Measurements from ENCODE around the gene FAM131B.

FAM131B gene

DNA sequence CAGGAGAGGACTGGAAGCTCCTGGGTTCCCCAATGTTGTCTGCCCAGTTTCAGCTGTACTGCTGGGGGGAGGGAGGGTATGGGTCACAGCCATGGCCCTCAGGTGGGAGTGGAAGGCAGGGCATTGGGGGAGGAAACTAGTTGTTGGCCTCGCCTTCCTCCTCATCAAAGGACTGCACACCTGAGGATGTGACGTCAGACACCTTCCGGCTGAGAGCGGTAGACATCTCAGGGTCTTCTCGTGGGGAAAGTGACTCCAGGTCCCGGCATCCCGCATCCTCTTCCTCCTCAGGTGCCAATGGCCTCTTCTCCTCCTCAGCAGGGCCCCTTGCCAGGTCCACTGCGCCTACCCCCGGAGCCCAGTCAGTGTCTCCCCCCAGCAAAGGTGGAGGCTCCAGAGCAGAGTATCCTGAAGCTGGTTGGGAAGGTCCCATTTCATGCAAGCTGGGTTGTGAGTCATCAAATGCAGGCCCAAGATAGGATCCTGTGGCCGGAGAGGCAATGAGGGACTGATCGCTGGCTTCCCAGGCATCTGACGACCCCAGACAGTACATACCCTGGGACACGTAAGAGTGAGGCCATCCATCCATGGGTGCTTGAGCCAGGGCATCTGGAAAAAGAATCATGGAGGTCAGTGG lies 6.0 kb downstream of the FAM131B start:
- POLR2A ChIA-PET: no interaction called here

DNA sequence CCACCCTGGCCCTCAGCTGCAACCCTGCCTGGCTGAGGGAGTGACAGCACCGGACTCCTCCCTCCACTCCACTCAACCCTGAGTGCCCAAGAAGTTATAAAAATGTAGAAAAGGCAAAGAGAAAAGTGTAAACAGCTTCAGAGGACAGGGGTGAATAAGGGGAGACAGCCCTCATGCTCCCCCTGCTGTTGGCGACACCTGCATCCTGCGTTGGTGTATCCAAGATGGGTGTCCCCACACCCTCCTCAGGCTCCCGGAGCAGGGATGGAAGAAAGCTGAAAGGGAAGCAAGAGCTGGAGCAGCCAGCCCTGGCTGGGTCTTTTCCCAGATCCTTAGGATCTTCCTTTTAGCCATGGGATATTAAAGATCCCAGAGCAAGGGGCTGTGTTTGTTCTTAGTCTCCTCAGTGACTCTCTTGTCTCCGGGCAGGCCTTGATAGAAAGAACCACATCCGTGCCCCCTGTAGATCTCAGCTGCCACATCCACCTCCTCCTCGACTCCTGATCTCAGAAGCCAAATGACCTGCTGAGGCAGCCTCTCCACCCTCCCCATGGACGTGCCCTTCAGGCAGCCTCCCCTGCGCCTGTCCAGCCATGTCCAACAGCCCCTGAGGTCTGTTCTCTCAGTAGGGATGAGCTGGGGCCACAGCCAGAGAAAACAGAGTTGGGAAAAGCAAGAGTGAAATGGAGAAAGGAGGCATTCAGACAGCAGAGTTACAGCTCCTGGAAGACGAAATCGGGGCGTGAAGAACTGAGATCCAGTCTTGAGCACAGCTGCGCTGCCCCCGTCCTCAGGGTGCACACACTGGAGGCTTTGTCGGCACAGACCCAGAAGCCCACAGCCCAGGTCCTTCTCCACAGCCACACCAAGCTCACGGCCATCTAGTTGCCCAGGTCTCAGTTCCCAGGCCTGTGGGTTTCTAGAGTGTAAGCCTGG lies 6.8 kb downstream of the FAM131B start:
- H3K4me3 ChIP-seq (ENCODE audit: low read depth, low read length): no peak overlapping the region
- TF ChIP-seq, protein P1, sequence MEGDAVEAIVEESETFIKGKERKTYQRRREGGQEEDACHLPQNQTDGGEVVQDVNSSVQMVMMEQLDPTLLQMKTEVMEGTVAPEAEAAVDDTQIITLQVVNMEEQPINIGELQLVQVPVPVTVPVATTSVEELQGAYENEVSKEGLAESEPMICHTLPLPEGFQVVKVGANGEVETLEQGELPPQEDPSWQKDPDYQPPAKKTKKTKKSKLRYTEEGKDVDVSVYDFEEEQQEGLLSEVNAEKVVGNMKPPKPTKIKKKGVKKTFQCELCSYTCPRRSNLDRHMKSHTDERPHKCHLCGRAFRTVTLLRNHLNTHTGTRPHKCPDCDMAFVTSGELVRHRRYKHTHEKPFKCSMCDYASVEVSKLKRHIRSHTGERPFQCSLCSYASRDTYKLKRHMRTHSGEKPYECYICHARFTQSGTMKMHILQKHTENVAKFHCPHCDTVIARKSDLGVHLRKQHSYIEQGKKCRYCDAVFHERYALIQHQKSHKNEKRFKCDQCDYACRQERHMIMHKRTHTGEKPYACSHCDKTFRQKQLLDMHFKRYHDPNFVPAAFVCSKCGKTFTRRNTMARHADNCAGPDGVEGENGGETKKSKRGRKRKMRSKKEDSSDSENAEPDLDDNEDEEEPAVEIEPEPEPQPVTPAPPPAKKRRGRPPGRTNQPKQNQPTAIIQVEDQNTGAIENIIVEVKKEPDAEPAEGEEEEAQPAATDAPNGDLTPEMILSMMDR (IDR thresholded peaks at IDR 0.05; ENCODE audit: insufficient read depth, low read length, missing control alignments): no peak
- ChIA-PET CTCF (interaction anchor here (0.8 kb wide), 2 partner anchors 25 to 115 kb away, joined by 3 to 4 read pairs; no protein-coding TSS in a partner anchor), POLR2A (no interaction called here)
- no peak for DNase-seq (ENCODE audit: low read depth, low spot score)

More for the DNA sequence above, 6.0 kb downstream of the FAM131B start:
- CTCF ChIA-PET: interaction anchor here (0.8 to 2.4 kb wide), 3 partner anchors 23 to 116 kb away, joined by 3 to 9 read pairs (median 4); no protein-coding TSS in a partner anchor
- DNase-seq (ENCODE audit: low read depth, low spot score): no peak
- TF ChIP-seq, protein P1 (IDR thresholded peaks at IDR 0.05; ENCODE audit: insufficient read depth, low read length, missing control alignments): no peak
- H3K4me3 ChIP-seq (ENCODE audit: low read depth, low read length): no peak overlapping the region

DNA sequence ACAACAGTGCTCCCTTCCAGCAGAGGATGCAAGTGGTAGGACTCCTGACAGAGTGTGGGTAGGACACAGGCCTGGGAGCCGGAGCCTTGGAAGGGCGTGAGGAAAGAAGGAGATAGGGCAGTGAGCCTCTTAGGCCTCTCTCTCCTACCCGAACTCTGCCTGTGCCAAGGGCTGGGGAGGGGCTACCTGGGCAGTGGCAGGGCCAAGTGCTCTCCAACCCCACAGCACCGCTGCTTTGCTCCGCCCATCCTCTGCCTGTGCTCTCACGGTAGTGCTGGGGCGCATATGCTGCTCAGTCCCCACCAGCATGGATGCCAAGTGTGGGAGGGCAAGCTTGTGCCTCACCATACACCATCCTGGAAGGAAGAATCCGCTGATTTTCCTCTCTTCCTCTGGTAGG lies 7.5 kb downstream of the FAM131B start:
- POLR2A ChIA-PET: no interaction called here
- no peak for DNase-seq (ENCODE audit: low read depth, low spot score)
- H3K4me3 ChIP-seq (ENCODE audit: low read depth, low read length): no peak overlapping the region
- CTCF ChIA-PET: no interaction called here
- TF ChIP-seq, protein P1 (IDR thresholded peaks at IDR 0.05; ENCODE audit: insufficient read depth, low read length, missing control alignments): no peak

DNA sequence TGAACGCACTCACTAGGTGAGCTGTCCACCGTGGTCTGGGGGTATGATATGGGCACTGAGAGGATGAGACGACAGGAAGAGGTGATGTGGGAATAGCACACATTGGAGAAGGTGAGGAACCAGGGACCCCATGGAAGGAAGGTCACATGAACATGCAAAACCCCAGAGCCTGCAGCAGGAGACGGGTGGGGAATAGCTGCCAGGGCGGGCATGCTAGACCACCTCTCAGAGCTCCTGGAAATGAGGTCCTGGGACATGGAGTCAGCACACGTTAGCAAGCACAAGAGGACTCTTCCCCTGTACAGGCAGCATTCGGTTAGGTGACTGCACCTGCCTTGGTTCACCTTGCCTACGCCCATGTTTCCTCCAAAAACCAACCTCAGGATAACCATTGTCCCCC lies 8.1 kb downstream of the FAM131B start:
- ChIA-PET CTCF (interaction anchor here (1.0 to 1.2 kb wide), 3 partner anchors 15 to 114 kb away, joined by 3 read pairs; no protein-coding TSS in a partner anchor), POLR2A (no interaction called here)
- no peak for DNase-seq (ENCODE audit: low read depth, low spot score)
- H3K4me3 ChIP-seq (ENCODE audit: low read depth, low read length): no peak overlapping the region
- TF ChIP-seq, protein P1 (IDR thresholded peaks at IDR 0.05; ENCODE audit: insufficient read depth, low read length, missing control alignments): no peak

DNA sequence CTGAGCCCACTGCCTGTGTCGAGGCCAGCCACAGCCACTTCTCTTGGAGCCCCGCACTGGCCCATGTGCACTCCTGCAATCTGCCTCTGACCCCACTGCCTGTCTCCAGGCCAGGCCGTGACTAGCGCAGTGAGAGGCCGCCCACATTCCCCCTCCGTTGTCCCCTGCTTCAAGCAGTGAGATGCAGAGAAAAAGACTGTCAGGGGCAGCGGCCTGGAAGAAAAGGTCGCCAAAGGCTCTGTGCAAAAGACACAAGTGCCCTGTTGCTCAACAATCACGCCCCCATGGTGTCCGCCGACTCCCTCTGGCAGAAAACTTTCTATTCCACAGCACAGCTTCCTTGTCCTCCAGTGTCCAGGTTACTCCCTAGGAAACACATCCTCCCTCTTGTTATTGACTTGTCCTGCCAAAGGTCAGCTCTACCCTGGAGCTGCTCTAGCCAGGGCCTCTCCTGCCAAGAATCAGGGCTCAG lies 9.9 kb downstream of the FAM131B start:
- TF ChIP-seq, protein P1 (IDR thresholded peaks at IDR 0.05; ENCODE audit: insufficient read depth, low read length, missing control alignments): no peak
- DNase-seq (ENCODE audit: low read depth, low spot score): no peak
- no peak overlapping the region for H3K4me3 ChIP-seq (ENCODE audit: low read depth, low read length)
- CTCF ChIA-PET: no interaction called here
- POLR2A ChIA-PET: no interaction called here

DNA sequence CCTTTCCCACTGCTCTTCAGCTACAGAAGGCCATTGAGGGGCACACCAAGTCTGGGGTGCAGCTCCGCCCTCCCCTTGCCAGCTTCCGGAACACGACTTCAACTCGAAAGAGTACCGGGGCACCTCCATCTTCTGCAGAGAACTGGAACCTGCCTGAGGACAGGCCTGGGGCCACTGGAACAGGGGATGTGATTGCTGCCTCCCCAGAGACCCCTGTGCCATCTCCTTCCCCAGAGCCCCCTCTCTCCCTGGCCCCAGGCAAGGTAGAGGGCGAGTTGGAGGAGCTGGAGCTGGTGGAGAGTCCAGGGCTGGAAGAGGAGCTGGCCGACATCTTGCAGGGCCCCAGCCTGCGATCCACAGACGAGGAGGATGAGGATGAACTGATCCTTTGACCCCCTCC lies 10.9 kb downstream of the FAM131B start:
- CTCF ChIA-PET: interaction anchor here (1.3 to 1.8 kb wide), 4 partner anchors 10 to 28 kb away, joined by 3 to 5 read pairs (median 4); no protein-coding TSS in a partner anchor
- POLR2A ChIA-PET: interaction anchor here (1.1 kb wide), 1 partner anchor 29 kb away, joined by 3 read pairs; no protein-coding TSS in a partner anchor
- TF ChIP-seq, protein P1 (IDR thresholded peaks at IDR 0.05; ENCODE audit: insufficient read depth, low read length, missing control alignments): no peak
- no peak overlapping the region for H3K4me3 ChIP-seq (ENCODE audit: low read depth, low read length)
- no peak for DNase-seq (ENCODE audit: low read depth, low spot score)
